ENCODE measurements around the gene MUS81.
A peak's percentile ranks its signal among the peaks of the same experiment; 100 is the strongest.

Gene MUS81

GRCh38 chr11:65884716-65885092 lies 24.5 kb downstream of the MUS81 start:
- peak; percentile 100 for TF ChIP-seq CTCF (IDR thresholded peaks at IDR 0.05; ENCODE audit: extremely low read depth, insufficient read depth, missing control alignments)
- in situ Hi-C loops (cut with MboI; ENCODE audit: low pct_unique_long_range_greater_than_20kb, low sequenced_read_pairs, unreplicated experiment), result loop anchor here (5.0 kb wide), 1 partner anchor 103 kb away; no protein-coding TSS in a partner anchor

GRCh38 chr11:65885231-65885630 lies 25.0 kb downstream of the MUS81 start:
- no peak for DNase-seq (ENCODE audit: low spot score)
- no peak for TF ChIP-seq CTCF (IDR thresholded peaks at IDR 0.05; ENCODE audit: extremely low read depth, insufficient read depth, missing control alignments)
- in situ Hi-C loops (cut with MboI; ENCODE audit: low pct_unique_long_range_greater_than_20kb, low sequenced_read_pairs, unreplicated experiment), result no loop called here

More at GRCh38 chr11:65884716-65885092, 24.5 kb downstream of the MUS81 start:
- DNase-seq (ENCODE audit: low spot score), result peak; percentile 87

GRCh38 chr11:65885808-65886536 lies 25.7 kb downstream of the MUS81 start:
- TF ChIP-seq CTCF (IDR thresholded peaks at IDR 0.05; ENCODE audit: extremely low read depth, insufficient read depth, missing control alignments), result no peak

GRCh38 chr11:65886826-65887722 lies 26.8 kb downstream of the MUS81 start:
- in situ Hi-C loops (cut with MboI; ENCODE audit: low pct_unique_long_range_greater_than_20kb, low sequenced_read_pairs, unreplicated experiment), result no loop called here
- no peak for TF ChIP-seq CTCF (IDR thresholded peaks at IDR 0.05; ENCODE audit: extremely low read depth, insufficient read depth, missing control alignments)
- no peak for DNase-seq (ENCODE audit: low spot score)

More at GRCh38 chr11:65885808-65886536, 25.7 kb downstream of the MUS81 start:
- in situ Hi-C loops (cut with MboI; ENCODE audit: low pct_unique_long_range_greater_than_20kb, low sequenced_read_pairs, unreplicated experiment), result no loop called here
- no peak for DNase-seq (ENCODE audit: low spot score)

- TF ChIP-seq CTCF (IDR thresholded peaks at IDR 0.05; ENCODE audit: extremely low read depth, insufficient read depth, missing control alignments), result no peak
- DNase-seq (ENCODE audit: low spot score), result no peak
- in situ Hi-C loops (cut with MboI; ENCODE audit: low pct_unique_long_range_greater_than_20kb, low sequenced_read_pairs, unreplicated experiment), result no loop called here
Measured at GRCh38 chr11:65887723-65888162, 27.5 kb downstream of the MUS81 start.

GRCh38 chr11:65888163-65888814 lies 28.1 kb downstream of the MUS81 start, which contains the start of gene FIBP:
Gene FIBP (minus strand): TSS chr11:65888471. CDS start chr11:65888418, 53 bp downstream.
- peak; percentile 77 for TF ChIP-seq CTCF (IDR thresholded peaks at IDR 0.05; ENCODE audit: extremely low read depth, insufficient read depth, missing control alignments)
- in situ Hi-C loops (cut with MboI; ENCODE audit: low pct_unique_long_range_greater_than_20kb, low sequenced_read_pairs, unreplicated experiment), result no loop called here
- DNase-seq (ENCODE audit: low spot score), result peak; percentile 97

All from GM13977 (cell line).